ENCODE results near the gene HLX. TPM values are rescaled to one million over a fixed set of nuclear protein-coding genes. Genes with fewer than 3 reads are reported as not detected.

HLX gene
- total RNA-seq, 1 donor, result 4.1 TPM

GRCh38 chr1:220921971-220922635 lies 42.9 kb downstream of the HLX start:
- no peak overlapping the region for H3K4me3 ChIP-seq (ENCODE audit: low read depth, low read length)
- no peak for DNase-seq (ENCODE audit: low read depth)
- no peak for TF ChIP-seq CTCF (IDR thresholded peaks at IDR 0.05; ENCODE audit: insufficient read depth, low read length)

GRCh38 chr1:220922951-220923350 lies 43.7 kb downstream of the HLX start:
- no peak for TF ChIP-seq CTCF (IDR thresholded peaks at IDR 0.05; ENCODE audit: insufficient read depth, low read length)
- H3K4me3 ChIP-seq (ENCODE audit: low read depth, low read length), result no peak overlapping the region
- DNase-seq (ENCODE audit: low read depth), result no peak

- TF ChIP-seq CTCF (IDR thresholded peaks at IDR 0.05; ENCODE audit: insufficient read depth, low read length), result no peak
- DNase-seq (ENCODE audit: low read depth), result no peak
- H3K4me3 ChIP-seq (ENCODE audit: low read depth, low read length), result no peak overlapping the region
Measured at GRCh38 chr1:220924331-220924970, 45.2 kb downstream of the HLX start.

GRCh38 chr1:220925707-220926106 lies 46.5 kb downstream of the HLX start:
- no peak for TF ChIP-seq CTCF (IDR thresholded peaks at IDR 0.05; ENCODE audit: insufficient read depth, low read length)
- peak; percentile 8 for DNase-seq (ENCODE audit: low read depth)
- no peak overlapping the region for H3K4me3 ChIP-seq (ENCODE audit: low read depth, low read length)

GRCh38 chr1:220926146-220926545 lies 46.9 kb downstream of the HLX start:
- DNase-seq (ENCODE audit: low read depth), result peak; percentile 29
- no peak overlapping the region for H3K4me3 ChIP-seq (ENCODE audit: low read depth, low read length)
- no peak for TF ChIP-seq CTCF (IDR thresholded peaks at IDR 0.05; ENCODE audit: insufficient read depth, low read length)

- no peak for TF ChIP-seq CTCF (IDR thresholded peaks at IDR 0.05; ENCODE audit: insufficient read depth, low read length)
- DNase-seq (ENCODE audit: low read depth), result no peak
- H3K4me3 ChIP-seq (ENCODE audit: low read depth, low read length), result no peak overlapping the region
Measured at GRCh38 chr1:220927442-220927841, 48.2 kb downstream of the HLX start.

Measured in fibroblast of the aortic adventitia (primary cell).